ENCODE results near the gene ANXA2. TPM values are rescaled to one million over a fixed set of nuclear protein-coding genes. Genes with fewer than 3 reads are reported as not detected.
A peak's percentile ranks its signal among the peaks of the same experiment; 100 is the strongest.

ANXA2 gene
- total and polyA plus RNA-seq, 10 of the 15 experiments (the other 5 are each of a cell fraction or from before 2014, with no cell fraction given), result 135 to 540 (median 281) TPM

DNA sequence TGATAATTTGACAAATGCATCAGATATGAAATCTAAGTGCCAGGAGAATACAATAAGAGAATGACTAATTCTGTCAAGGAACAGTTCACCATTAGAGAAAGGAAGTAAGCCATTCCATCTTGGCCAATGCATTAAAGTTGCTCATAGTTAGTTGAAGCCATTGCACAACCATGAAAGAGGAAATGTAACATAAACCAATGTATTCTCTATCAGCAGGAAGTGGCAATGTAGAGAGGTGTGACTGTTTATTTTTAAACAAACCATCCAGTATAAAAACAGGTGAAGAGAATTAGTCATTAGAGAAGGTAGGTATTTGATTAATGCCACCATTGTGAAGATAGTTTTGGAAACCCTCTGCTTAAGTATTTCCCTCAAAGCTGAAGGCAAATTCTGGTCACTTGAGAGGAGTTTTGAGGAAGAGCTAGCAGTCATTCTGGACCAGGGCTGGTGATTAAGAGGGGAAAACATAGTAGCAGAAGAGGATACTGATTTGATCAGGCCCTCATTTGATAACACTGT is 10.7 kb upstream of the ANXA2 start:
- no peaks in the 10 kb centered on the region for H3K9me3 ChIP-seq (replicated peaks; ENCODE audit: control insufficient read depth, insufficient read depth, low read length)
- ChIA-PET SMC1A (ENCODE audit: uncharacterized antibody, unreplicated experiment) (interaction anchor here (0.6 to 1.5 kb wide), 2 partner anchors 16 to 80 kb away, joined by 3 read pairs; no protein-coding TSS in a partner anchor), POLR2A (interaction anchor here (0.7 kb wide), 1 partner anchor 22 kb away, joined by 3 read pairs; no protein-coding TSS in a partner anchor), RAD21 (ENCODE audit: unreplicated experiment) (no interaction called here), CTCF (interaction anchor here (1.3 to 2.1 kb wide), 2 partner anchors 10 to 101 kb away, joined by 3 to 4 read pairs; partner anchors contain the start of gene ANXA2)
- no peaks in the 10 kb centered on the region for H3K4me1 ChIP-seq (ENCODE audit: control insufficient read depth, insufficient read depth, low read length)
- no peak overlapping the region; the same call in 1 of the 2 replicates for H3K27ac ChIP-seq (ENCODE audit: control insufficient read depth, insufficient read depth)
- FAIRE-seq (peak; percentile 27), ATAC-seq (peak; percentile 84), DNase-seq (ENCODE audit: low read depth, low spot score) (no peak)
- peak overlapping the region; percentile 45; the same call in 1 of the 2 replicates for H2AFZ ChIP-seq (ENCODE audit: control insufficient read depth, low read depth, low read length)
- H3K9ac ChIP-seq (ENCODE audit: control insufficient read depth, insufficient read depth, low read length), result no peak overlapping the region
- intact Hi-C loops (cut with micrococcal nuclease; ENCODE audit: unreplicated experiment) (no loop called here), in situ Hi-C loops (cut with MboI) (no loop called here)
- no TSS peak for BruUV-seq (replicated peaks)
- H3K27me3 ChIP-seq (replicated peaks in 1 of 2; ENCODE audit: control insufficient read depth in 2 of 2, insufficient read depth in 2 of 2, low read length in 1 of 2), result no peaks in the 10 kb centered on the region
- no peaks in the 10 kb centered on the region for H4K20me1 ChIP-seq (ENCODE audit: control insufficient read depth, insufficient read depth)
- H3K79me2 ChIP-seq (ENCODE audit: control insufficient read depth, insufficient read depth, low read length), result no peaks in the 10 kb centered on the region
- TF ChIP-seq GABPA (IDR thresholded peaks at IDR 0.05; ENCODE audit: low read depth) (no peak), NFYB (IDR thresholded peaks at IDR 0.05; ENCODE audit: insufficient read depth, low read depth, low read length) (no peak), CHD1 (IDR thresholded peaks at IDR 0.05; ENCODE audit: low read depth, low read length) (no peak), NFXL1 (IDR thresholded peaks at IDR 0.05; ENCODE audit: borderline replicate concordance) (no peak), RELB (IDR thresholded peaks at IDR 0.05; ENCODE audit: low read depth) (no peak), KAT2A (conservative IDR thresholded peaks at IDR 0.05; ENCODE audit: control insufficient read depth, low read depth, low read length) (no peak), SPI1 (IDR thresholded peaks at IDR 0.05; ENCODE audit: borderline replicate concordance, insufficient read depth, low read depth, low read length) (peak; percentile 53; the same call in 1 of the 2 replicates), CEBPB (IDR thresholded peaks at IDR 0.05; ENCODE audit: borderline replicate concordance in 1 of 2, low read depth in 2 of 2, low read length in 2 of 2) (peak in 1 of 2 experiments; percentile 60; a peak in 1 of 4 replicates), SRF (IDR thresholded peaks at IDR 0.05; ENCODE audit: low read depth in 2 of 2, low read length in 2 of 2) (no peak)
- TF ChIP-seq, protein P1, sequence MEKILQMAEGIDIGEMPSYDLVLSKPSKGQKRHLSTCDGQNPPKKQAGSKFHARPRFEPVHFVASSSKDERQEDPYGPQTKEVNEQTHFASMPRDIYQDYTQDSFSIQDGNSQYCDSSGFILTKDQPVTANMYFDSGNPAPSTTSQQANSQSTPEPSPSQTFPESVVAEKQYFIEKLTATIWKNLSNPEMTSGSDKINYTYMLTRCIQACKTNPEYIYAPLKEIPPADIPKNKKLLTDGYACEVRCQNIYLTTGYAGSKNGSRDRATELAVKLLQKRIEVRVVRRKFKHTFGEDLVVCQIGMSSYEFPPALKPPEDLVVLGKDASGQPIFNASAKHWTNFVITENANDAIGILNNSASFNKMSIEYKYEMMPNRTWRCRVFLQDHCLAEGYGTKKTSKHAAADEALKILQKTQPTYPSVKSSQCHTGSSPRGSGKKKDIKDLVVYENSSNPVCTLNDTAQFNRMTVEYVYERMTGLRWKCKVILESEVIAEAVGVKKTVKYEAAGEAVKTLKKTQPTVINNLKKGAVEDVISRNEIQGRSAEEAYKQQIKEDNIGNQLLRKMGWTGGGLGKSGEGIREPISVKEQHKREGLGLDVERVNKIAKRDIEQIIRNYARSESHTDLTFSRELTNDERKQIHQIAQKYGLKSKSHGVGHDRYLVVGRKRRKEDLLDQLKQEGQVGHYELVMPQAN (conservative IDR thresholded peaks at IDR 0.05), result no peak
- H3K4me3 ChIP-seq, result no peak overlapping the region
- H3K36me3 ChIP-seq (ENCODE audit: control insufficient read depth in 2 of 2, insufficient read depth in 2 of 2, low read length in 1 of 2), result no peaks in the 10 kb centered on the region
- H3K4me2 ChIP-seq (ENCODE audit: control insufficient read depth, insufficient read depth), result 0 out of 2 replicates have a peak overlapping the region, but pooled peaks have one; percentile 10
